GM18867 (cell line): ENCODE data around the gene PLEKHA5.

Source experiments
- ATAC-seq: cut with Tn5 transposase; IDR thresholded peaks from one replicate; pipeline ENCODE4 v1.9.1; 2021; ENCODE audit warnings: mild to moderate bottlenecking, moderate library complexity; ENCODE audit not compliant: unreplicated experiment

The PLEKHA5 gene

DNA sequence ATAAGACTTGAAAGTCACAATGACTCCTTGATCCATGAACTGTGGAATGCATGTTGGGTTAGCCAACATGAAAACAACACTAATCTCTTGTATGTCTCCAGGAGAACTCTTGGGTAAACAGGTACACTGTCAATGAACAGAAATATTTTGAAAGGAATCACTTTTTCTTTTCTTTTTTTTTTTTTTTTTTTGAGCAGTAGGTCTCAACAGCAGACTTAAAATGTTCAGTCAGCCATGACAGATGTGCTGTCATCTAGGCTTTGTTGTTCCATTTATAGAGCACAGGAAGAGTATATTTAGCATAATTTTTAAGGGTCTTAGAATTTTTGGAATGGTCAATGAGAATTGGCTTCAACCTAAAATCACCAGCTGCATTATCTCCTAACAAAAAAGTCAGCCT lies 2.3 kb upstream of the PLEKHA5 start:
- no peak for ATAC-seq

DNA sequence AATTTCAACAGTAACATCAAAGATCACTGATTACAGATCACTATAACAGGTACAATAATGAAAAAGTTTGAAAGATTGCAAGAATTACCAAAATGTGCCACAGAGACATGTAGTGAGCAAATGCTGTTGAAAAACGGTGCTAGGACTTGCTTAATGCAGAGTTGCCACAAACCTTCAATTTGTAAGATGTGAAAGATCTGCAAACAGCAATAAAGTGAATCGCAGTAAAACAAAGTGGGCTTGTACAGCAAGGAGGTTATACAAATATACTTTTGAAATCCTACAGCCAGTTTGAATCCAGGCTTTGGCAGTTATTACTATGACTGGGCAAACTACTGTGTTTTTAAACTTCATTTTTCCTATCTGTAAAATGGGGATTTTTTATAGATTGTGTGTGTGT lies 1.0 kb upstream of the PLEKHA5 start:
- no peak for ATAC-seq

DNA sequence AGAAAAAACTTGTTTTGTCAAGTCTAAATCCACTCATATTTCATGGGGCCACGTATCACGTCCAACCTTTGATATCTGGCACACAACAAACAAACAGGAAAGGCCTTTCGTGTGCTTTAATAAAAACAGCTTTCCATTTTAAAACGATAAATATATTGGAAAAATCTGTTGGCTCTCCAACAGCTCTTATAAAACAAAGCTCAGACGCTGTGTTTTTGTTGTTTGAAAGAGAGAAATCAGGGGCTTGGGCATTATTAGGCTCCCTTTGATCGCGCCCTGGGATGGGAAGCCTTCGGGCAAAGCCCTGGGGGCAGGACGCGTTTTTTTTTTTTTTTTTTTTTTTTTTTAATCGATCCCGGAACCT lies 429 bp upstream of the PLEKHA5 start:
- no peak for ATAC-seq

DNA sequence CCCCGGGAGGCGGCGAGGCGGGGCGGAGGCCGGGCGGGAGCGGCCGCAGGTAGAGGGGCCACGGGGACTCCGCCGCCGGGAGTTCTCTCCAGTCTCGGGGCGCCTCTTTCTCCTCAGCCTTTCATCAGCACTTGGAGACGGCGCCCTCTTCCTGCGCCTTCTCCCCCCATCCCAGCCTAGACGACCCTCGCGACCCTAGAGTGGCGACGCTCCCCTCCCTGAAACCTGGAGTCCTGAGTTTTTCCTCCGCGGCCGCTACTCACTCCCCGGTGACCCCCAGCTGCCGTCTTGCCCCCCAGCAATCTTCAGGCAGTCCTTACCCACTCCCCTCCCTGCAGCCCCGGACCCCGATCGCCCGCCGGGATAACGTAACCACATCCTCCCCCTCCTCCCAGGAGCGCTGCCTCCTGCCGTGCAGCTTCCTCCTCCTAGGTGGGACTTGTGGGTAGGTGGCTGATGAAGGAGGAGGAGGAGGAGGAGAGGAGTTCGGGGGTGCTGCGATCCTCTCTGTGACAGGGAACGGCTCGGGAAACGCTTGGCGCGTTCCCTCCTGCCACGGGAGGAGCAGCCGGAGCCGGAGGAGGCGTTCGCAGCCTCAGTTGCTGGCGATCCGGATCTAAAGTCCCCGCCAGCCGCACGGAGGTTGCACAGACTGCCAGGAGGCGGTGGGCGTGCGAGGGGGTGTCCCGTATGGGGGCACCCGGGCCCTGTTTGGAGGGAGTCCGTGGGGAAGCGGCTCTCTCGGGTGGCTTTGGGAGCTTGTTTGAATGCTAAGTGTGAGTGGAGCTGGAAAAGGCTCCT lies 891 bp downstream of the PLEKHA5 start:
- ATAC-seq, result no peak

DNA sequence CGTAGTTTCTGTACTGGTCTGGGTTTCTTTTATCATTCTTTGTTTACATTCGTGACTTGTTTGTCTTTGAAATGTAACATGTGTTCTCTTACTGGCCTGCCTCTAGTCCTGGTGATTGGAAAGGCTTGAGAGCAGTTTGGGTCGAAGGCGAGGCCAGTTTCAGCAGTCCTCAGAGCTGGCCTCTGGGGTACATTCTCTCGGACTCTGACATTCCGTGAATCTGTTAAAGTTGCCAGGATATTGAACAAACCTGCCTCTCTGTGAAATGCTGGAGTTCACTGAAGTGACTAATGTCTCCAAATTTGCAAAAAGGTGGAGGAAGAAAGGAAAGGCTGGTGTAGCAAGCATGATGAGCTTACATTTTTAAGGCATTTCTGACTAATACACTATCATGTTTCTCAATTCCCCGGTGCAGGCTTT lies 1.5 kb downstream of the PLEKHA5 start:
- ATAC-seq, result no peak

DNA sequence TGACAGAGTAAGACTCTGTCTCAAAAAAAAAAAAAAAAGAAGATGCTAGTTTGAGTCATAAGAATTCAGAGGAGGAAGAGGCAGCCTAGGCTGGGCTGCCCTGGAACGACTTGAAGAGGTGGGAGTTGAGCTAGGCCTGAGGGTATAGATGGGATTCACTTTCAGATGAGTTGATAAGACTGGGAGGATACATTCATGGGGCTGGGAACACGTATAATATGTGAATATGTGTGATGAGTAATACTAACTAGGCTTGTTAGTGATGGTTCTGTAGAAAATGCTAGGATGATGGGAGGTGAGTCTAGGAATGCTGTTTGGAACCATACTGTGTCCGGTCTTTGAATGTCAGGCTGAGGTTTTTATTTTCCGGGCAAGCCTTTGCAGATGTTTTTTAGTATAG lies 9.0 kb downstream of the PLEKHA5 start:
- no peak for ATAC-seq

DNA sequence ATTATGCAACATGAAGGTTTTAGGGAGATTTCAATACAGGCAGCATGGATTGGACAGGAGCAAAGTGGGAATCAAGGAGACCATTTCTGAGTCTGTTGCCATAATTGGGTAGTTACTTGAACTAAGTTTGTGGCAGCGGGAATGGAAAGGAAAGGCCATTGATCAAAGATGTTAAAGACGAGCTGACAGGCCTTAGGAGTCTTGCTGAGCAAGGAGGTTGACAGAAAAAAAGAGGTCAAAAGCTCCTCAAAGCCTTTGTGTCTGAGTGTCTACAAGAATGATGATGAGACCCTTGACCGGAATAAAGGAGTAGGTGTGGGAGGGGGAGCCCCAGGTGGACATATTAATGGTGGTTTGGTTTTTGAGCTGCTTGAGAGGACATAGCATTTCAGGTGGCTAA lies 9.4 kb downstream of the PLEKHA5 start:
- no peak for ATAC-seq

DNA sequence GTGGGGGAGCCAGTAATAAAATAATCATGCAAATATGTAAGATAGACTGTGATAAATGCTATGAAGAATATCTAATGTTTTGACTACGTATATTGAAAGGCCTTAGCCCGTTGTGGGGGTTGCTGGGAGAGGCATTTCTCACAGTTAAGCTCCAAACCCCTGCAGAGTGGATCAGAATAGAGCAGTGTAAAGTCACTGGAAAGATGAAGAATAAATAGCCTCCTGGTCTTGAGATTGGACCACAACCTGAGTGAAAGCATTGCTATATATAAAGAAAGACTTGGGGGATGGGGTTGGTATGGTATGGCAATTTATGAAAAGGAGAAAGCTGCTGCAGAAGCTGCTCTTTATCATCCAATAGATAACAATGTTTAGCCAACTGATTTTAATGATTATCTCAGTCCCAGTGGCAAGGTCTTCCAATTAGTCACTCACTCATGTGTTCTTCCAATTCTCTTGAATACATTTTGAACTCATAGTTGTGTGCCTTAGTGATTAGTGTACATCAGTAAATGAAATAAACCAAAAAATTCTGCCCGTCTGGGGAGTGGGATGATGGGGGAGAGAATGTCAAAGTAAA lies 10.2 kb downstream of the PLEKHA5 start:
- ATAC-seq, result no peak

DNA sequence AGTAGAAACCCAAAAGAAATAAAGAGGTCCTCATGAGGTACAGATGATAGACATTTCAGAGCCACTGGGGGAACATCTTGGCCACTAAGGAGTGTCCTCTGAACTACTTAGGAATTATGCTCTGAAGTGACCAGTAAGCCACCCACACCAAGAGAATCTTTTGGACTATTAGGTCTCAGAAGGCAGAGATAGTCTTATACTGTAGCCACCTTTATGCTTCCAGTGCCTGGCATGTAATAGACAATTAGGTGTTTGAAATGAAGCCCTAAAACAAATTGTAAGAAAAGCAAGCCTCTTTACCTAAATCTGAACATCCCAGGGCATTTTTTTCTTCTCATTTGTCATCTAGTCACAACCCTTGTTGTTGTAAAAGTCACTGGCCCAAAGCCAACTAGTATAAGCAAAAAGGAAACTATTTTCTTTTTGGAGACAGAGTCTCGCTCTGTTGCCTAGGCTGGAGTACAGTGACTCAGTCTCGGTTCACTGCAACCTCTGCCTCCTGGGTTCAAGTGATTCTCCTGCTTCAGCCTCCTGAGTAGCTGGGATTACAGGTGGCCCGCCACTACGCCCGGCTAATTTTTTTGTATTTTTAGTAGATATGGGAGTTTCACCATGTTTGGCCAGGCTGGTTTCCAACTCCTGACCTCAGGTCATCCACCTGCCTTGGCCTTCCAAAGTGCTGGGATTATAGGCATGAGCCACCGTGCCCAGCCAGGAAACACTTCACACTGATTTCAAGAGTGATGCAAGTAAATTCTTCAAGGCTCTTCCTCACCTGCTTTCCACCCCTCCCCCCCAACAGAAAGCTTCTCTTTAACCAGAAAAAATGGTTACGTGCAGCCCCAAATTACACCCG lies 11.1 kb downstream of the PLEKHA5 start:
- ATAC-seq, result no peak

DNA sequence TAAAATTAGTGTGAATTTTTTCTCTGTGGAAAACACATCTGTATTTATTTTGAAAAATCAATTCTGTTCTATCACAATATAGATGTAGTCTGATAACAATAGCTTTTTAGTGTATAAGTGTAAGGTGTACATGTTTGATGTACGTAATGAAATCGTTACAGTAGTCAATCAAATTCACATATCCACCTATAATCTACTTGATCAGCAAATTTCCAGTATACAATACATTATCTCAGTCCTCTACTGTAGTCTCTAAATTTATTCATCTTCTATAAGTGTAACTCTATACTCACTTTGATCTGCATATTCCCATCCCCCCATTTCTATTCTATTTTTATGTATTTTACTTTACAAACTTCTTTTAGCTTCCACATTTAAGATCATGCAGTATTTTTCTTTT lies 13.0 kb downstream of the PLEKHA5 start:
- no peak for ATAC-seq

DNA sequence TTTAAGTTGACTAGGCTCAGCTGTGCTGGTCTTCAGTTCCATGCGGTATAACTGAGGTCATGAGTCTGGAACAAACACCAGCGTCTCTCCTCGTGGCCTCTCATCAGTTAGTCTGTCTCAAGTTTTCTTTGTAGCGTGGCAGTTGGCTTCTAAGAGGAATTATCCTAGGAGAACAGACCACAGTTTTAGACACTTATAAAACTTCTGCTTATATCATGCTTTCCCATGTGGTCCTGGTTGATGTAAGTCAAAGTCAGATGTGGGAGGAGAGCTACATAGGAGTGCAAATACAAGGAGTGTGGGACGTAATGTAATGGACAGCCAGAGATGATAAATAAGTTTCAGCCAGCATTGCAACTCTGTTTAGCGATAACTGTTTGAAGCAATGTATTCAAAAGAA lies 14.8 kb downstream of the PLEKHA5 start:
- no peak for ATAC-seq

DNA sequence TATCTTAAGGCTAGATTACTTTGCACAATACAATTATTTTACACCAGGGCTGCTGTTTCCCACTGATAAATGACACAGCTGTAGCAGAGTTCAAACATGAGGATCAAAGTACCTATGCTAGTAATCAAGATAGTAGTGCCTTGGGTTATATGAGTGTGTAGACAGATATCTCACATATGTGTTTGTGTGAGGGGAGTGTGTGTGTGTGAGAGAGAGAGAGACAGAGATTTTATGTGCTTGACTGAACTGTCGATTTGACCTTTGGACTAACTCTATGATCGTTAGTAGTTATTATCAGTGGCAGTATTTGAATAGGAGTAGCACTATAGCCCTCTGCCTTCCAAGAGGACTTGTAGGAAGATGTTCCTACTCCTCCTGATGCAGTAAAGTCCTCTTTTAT lies 15.5 kb downstream of the PLEKHA5 start:
- no peak for ATAC-seq

DNA sequence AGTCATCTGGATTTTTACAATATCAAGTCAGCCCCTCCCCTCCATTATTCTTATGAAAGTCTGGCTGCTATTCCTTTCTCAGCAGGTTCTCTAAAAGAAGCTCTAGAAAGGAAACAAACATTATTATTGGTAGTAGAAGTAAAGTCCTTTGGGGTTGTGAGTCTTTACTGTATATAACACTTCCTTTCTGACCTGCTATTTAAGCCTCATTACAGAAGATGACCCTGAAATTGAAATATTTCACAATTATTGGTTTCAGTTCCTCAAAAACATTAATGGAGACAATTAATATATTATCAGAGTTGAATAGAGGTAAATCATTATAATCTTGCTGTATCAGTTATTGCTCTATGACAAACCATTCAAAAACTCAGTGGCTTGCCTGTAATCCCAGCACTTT lies 19.3 kb downstream of the PLEKHA5 start:
- ATAC-seq, result peak; percentile 75

DNA sequence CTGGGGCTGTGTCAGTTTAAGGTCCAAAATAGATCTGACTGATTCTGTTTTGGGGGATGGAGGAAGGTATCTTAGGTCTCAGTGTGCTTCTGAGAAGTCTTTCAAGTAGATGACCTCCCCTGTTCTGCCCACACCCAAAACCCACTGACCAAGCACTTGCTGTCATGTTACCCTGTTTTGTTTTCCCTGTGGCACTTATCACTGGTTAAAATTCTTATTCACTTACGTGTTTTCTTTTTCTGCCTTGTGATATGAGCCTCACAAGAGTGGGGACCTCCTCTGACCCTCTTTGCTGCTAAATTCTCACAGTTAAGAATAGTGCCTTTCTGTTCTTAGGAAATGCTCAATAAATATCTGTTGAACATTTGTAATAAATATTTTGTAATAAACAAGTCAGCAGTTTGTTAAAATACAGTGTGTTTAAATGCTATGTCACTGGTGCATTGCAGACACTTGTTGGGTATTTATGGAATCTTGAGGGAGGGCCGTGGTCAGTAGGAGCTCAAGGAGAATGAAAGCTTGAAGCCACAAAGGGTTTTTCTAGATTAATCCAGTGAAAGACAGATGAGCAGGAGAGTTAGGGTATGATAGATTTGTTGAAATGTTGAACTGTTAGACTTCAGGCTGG lies 20.9 kb downstream of the PLEKHA5 start:
- ATAC-seq, result no peak

DNA sequence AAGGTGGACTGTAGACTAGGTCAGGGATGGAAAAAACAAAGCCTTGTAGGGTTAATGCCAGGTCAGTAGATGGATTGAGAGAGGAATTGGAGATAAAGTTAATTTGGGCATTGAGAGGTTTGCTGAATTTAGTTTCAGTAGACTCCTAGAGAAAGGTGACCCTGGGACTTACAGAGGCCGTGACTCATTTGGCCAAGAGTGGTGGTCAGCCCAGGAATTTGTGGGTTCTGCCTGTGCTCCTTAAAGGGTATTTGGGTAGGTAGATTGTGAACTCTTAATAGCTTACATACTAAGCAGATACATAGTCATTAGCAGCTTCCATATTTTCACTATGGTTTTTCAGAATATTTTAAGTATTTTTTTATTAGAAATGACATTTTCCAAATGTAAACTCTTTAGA lies 21.8 kb downstream of the PLEKHA5 start:
- no peak for ATAC-seq

DNA sequence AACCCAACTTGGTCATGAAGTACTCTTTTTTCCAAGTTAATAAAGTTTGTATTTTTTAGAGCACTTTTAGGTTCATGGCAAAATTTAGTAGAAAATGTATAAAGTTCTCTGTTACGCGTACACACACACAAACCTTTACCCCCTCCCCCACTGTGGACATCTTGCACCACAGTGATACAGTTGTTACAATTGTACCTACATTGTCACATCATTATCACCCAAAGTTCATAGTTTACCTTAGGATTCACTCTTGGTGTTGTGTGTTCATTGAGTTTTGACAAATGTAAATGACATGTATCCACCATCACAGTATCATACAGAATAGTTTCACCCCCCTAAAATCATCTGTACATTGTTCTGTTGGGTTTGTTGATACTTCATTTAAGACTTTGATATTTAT lies 23.9 kb downstream of the PLEKHA5 start:
- no peak for ATAC-seq

DNA sequence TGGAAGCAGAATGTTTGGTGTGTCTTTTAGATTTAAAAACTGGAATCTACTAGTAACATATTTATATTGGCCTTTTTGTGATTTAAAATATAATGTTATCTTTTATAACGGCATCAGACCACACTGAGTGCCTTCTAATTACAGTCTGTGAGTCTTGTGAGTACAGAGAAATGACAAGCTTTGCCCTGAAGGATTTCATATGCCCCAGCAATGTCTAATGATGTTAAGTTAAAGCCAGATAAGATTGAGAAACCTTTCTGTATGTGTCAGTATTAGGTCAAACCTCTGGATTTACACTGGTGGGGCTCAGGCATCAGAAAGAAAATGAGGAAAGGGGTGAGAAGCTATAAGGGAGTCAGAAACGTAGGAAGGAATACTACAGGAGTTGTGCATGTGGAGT lies 25.2 kb downstream of the PLEKHA5 start:
- ATAC-seq, result no peak

DNA sequence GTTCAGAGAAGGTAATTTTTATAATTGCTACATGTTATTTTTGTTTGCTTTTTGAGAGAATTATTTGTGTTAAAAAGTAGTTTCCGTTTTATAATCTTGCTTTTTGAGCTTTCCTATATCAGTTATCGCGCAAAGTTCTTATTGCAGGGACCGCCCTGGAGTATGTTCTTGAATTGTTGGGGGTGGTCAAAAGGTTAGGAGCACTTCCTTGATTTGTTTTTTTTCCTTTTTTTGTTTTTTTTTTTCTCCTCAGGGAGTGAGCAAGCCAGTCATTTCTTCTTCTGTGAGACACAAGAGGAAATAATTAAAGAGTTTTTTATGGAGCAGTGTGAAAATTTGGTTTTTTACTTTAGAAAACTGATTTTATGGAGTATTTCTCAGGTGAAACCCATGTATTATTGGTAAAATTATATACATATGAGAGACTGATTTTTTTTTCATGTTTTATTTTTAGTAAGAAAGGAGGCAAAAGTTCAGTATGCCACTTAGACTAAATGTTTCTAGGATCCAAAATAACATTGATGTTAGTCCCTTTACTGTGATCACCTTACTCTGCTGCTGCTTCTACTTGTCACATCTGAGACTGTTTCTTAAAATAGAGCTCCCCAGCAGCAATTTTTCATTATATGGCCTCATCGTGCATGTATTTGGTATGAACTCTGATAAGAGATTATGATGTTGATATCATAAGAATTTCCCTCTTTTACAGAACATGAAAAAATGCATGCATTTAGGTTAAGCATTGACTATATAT lies 26.6 kb downstream of the PLEKHA5 start:
- no peak for ATAC-seq

DNA sequence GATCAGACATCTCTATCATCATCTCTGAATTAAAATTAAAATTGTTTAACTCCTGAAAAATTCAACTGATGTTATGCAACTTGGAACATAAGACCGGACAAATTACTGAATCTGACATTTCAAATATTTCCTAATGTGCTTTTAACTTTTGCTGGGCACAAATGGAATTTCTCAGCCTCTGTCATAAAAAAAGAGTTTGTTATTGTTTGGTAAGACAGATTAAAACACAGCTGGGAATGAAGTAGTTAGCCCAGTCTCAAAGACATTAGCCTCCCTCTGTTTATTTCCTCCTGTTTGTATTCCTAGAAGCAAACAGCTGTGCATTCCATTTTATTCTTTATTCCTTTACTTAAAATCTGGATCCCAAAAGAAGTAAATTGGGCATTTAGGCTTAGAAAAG lies 29.4 kb downstream of the PLEKHA5 start:
- ATAC-seq, result no peak

DNA sequence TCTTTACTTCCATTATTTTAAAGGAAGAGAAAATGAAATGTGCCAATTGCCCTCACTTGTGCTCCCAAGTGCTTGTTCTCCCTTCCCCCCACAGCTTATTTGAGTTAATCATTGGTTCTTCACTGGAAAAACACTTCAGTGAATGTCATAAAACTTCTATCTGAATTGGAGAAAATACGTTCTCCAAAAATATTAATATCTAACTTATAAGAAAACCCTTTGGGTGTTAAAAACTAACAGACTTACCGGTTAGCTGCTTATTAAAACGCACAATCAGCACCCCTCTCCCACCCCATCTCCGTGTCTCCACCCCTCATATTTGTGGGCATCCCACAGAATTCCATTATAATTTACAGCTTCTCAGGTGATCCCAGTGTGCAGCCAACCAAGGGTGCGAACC lies 31.7 kb downstream of the PLEKHA5 start:
- no peak for ATAC-seq

DNA sequence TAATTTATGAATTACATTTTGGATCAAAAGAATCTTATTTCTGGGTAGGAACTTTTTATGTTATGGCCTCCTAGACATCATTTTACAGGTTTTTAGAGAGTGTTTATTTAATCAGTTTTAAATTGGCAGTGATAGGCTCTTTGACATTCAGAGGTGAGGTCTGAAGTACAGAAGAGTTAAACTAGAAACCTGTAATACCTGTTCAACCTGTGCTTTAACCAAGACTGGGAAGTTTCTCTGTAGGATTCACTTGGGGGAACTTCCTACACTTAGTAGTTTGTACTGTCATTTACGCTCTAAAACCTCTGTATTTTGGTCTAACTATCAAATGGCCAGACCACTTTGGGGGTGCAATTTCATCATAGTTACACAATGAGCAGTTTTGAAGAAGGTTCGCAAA lies 35.9 kb downstream of the PLEKHA5 start:
- ATAC-seq, result no peak
